GM18511 (cell line): ENCODE measurements around the gene COL5A1.

Source experiments
- ATAC-seq: cut with Tn5 transposase; IDR thresholded peaks from one replicate; pipeline ENCODE4 v1.9.1; 2021; ENCODE audit warnings: mild to moderate bottlenecking, moderate library complexity; ENCODE audit not compliant: unreplicated experiment

COL5A1 gene

GRCh38 chr9:134829356-134829937 is 187.8 kb downstream of the COL5A1 start:
- no peak for ATAC-seq

GRCh38 chr9:134830126-134830525 is 188.5 kb downstream of the COL5A1 start:
- ATAC-seq, result no peak

- ATAC-seq, result no peak
Measured at GRCh38 chr9:134830926-134831720, 189.5 kb downstream of the COL5A1 start.

GRCh38 chr9:134832471-134832870 is 190.9 kb downstream of the COL5A1 start:
- no peak for ATAC-seq

- no peak for ATAC-seq
Measured at GRCh38 chr9:134833294-134833880, 191.8 kb downstream of the COL5A1 start.

GRCh38 chr9:134834217-134834956 is 192.8 kb downstream of the COL5A1 start:
- ATAC-seq, result no peak

GRCh38 chr9:134834957-134835419 is 193.4 kb downstream of the COL5A1 start:
- no peak for ATAC-seq

GRCh38 chr9:134835448-134835847 is 193.8 kb downstream of the COL5A1 start:
- no peak for ATAC-seq

- ATAC-seq, result no peak
Measured at GRCh38 chr9:134835987-134836386, 194.4 kb downstream of the COL5A1 start.

- ATAC-seq, result no peak
Measured at GRCh38 chr9:134836406-134836970, 194.9 kb downstream of the COL5A1 start.

GRCh38 chr9:134837529-134837928 is 195.9 kb downstream of the COL5A1 start:
- no peak for ATAC-seq

- no peak for ATAC-seq
Measured at GRCh38 chr9:134838651-134839454, 197.2 kb downstream of the COL5A1 start.

- ATAC-seq, result no peak
Measured at GRCh38 chr9:134839455-134840125, 198.0 kb downstream of the COL5A1 start.

- no peak for ATAC-seq
Measured at GRCh38 chr9:134840511-134840910, 198.9 kb downstream of the COL5A1 start.

- ATAC-seq, result no peak
Measured at GRCh38 chr9:134841180-134841904, 199.7 kb downstream of the COL5A1 start.

GRCh38 chr9:134842321-134842720 is 200.7 kb downstream of the COL5A1 start:
- no peak for ATAC-seq

GRCh38 chr9:134843740-134844139 is 202.1 kb downstream of the COL5A1 start:
- ATAC-seq, result no peak

- no peak for ATAC-seq
Measured at GRCh38 chr9:134844821-134845220, 203.2 kb downstream of the COL5A1 start.

- no peak for ATAC-seq
Measured at GRCh38 chr9:134846187-134846586, 204.6 kb downstream of the COL5A1 start.
